HG03159 (cell line): ENCODE data around the gene RPS25.
A peak's percentile ranks its signal among the peaks of the same experiment; 100 is the strongest.
"Not testable (repeated sequence)": the region's sequence is repeated elsewhere in the genome, so short reads cannot be mapped to it uniquely, and the experiment has no call there.

Experiments used
- ATAC-seq: cut with Tn5 transposase; IDR thresholded peaks from one replicate; pipeline ENCODE4 v1.9.1; 2021; ENCODE audit warnings: mild to moderate bottlenecking, moderate library complexity; ENCODE audit not compliant: unreplicated experiment

Gene RPS25

GRCh38 chr11:119018074-119018938 lies at the start of gene RPS25, which contains the start of gene TRAPPC4:
Gene RPS25, minus strand, starts transcription at chr11:119018343. Its CDS starts 59 bp downstream, at chr11:119018284.
Gene TRAPPC4, plus strand, starts transcription at chr11:119018766. Its CDS starts 30 bp downstream, at chr11:119018796.
- peak; percentile 90 for ATAC-seq

- ATAC-seq = peak; percentile 93
Observed at GRCh38 chr11:119067371-119068222, 49.5 kb upstream of the RPS25 start, which contains the start of gene VPS11. Gene VPS11, plus strand, starts transcription at chr11:119067818. Its CDS starts 6 bp downstream, at chr11:119067824.

- no peak for ATAC-seq
Observed at GRCh38 chr11:119065369-119065768, 47.2 kb upstream of the RPS25 start.

GRCh38 chr11:119062779-119063178 lies 44.6 kb upstream of the RPS25 start:
- no peak for ATAC-seq

- no peak for ATAC-seq
Observed at GRCh38 chr11:119061256-119061655, 43.1 kb upstream of the RPS25 start.

- not testable (repeated sequence) for ATAC-seq
Observed at GRCh38 chr11:119059128-119059527, 41.0 kb upstream of the RPS25 start.

- peak; percentile 86 for ATAC-seq
Observed at GRCh38 chr11:119057000-119057769, 39.0 kb upstream of the RPS25 start, which contains the start of gene HYOU1. Gene HYOU1, minus strand, starts transcription at chr11:119057205. Its CDS starts 1,045 bp downstream, at chr11:119056160.

- ATAC-seq = peak; percentile 8
Observed at GRCh38 chr11:119056421-119056999, 38.4 kb upstream of the RPS25 start.

GRCh38 chr11:119055901-119056300 lies 37.8 kb upstream of the RPS25 start:
- ATAC-seq = no peak

- no peak for ATAC-seq
Observed at GRCh38 chr11:119054418-119054817, 36.3 kb upstream of the RPS25 start.

GRCh38 chr11:119052163-119052814 lies 34.1 kb upstream of the RPS25 start:
- ATAC-seq = no peak

GRCh38 chr11:119051440-119052162 lies 33.5 kb upstream of the RPS25 start:
- no peak for ATAC-seq

GRCh38 chr11:119049081-119049480 lies 30.9 kb upstream of the RPS25 start:
- ATAC-seq = no peak

- no peak for ATAC-seq
Observed at GRCh38 chr11:119048644-119049043, 30.5 kb upstream of the RPS25 start.

- ATAC-seq = no peak
Observed at GRCh38 chr11:119047205-119047604, 29.1 kb upstream of the RPS25 start.

- no peak for ATAC-seq
Observed at GRCh38 chr11:119046489-119046888, 28.3 kb upstream of the RPS25 start.

- no peak for ATAC-seq
Observed at GRCh38 chr11:119044708-119045107, 26.6 kb upstream of the RPS25 start.

- ATAC-seq = no peak
Observed at GRCh38 chr11:119042927-119043326, 24.8 kb upstream of the RPS25 start.
